Caco-2 (cell line): ENCODE measurements around the gene LRP1B. TPM values are rescaled to one million over a fixed set of nuclear protein-coding genes. Genes with fewer than 3 reads are reported as not detected.

ENCODE experiments used
- BruUV-seq: library from RNA; stranded (reverse); fragments of 400-500 nt; replicated peaks from 2 replicates; lab custom pipeline; 2021; lab: Mats Ljungman, UMichigan
- CTCF ChIA-PET: fragments of 300-600 bp; sonication (Branson Sonifier 250); formaldehyde crosslinking; loops from one replicate; lab custom pipeline; 2022; ENCODE audit warnings: antibody characterized with exemption; lab: Charles Lee
- POLR2A ChIA-PET: fragments of 300-600 bp; sonication (Branson Sonifier 250); formaldehyde crosslinking; loops from one replicate; lab custom pipeline; 2022; ENCODE audit warnings: antibody characterized with exemption; lab: Charles Lee
- DNase-seq, 2 experiments: peaks; one replicate each; pipeline versions ENCODE4 v3.0.0 to v3.0.0-alpha.2; 2020 to 2022
- H3K27me3 ChIP-seq: replicated peaks from 2 replicates; pipeline ENCODE4 v1.6.0; 2011; ENCODE audit warnings: low read length; ENCODE audit not compliant: control insufficient read depth, insufficient read depth
- H3K36me3 ChIP-seq: 2 replicates; pipeline ENCODE4 v1.5.1; 2011; ENCODE audit warnings: low read length; ENCODE audit not compliant: control insufficient read depth, insufficient read depth
- H3K4me1 ChIP-seq: fragments of 250-450 bp; sonication (Bioruptor Pico); 2 replicates; pipeline ENCODE4 v1.5.1; 2020; ENCODE audit warnings: mild to moderate bottlenecking
- H3K4me3 ChIP-seq: 2 replicates; pipeline ENCODE4 v1.5.1; 2011; ENCODE audit warnings: low read depth, mild to moderate bottlenecking, control low read depth, low read length
- H3K9me3 ChIP-seq: fragments of 250-450 bp; sonication (Bioruptor Pico); 2 replicates; pipeline ENCODE4 v1.5.1; 2020; ENCODE audit warnings: mild to moderate bottlenecking, moderate library complexity
- H3K27ac Mint-ChIP-seq: one replicate; pipeline ENCODE4 v1.8.0; 2022; ENCODE audit warnings: mixed read lengths; ENCODE audit not compliant: unreplicated experiment
- H3K27me3 Mint-ChIP-seq: one replicate; pipeline ENCODE4 v1.8.0; 2022; ENCODE audit warnings: mixed read lengths; ENCODE audit not compliant: insufficient read depth, unreplicated experiment
- H3K36me3 Mint-ChIP-seq: one replicate; pipeline ENCODE4 v1.8.0; 2022; ENCODE audit warnings: mild to moderate bottlenecking, mixed read lengths; ENCODE audit not compliant: insufficient read depth, unreplicated experiment
- H3K4me1 Mint-ChIP-seq: one replicate; pipeline ENCODE4 v1.8.0; 2022; ENCODE audit warnings: low read depth, mixed read lengths; ENCODE audit not compliant: unreplicated experiment
- H3K4me3 Mint-ChIP-seq: one replicate; pipeline ENCODE4 v1.8.0; 2022; ENCODE audit warnings: mild to moderate bottlenecking, moderate library complexity, mixed read lengths; ENCODE audit not compliant: unreplicated experiment
- H3K9me3 Mint-ChIP-seq: one replicate; pipeline ENCODE4 v1.8.0; 2022; ENCODE audit warnings: mixed read lengths; ENCODE audit not compliant: unreplicated experiment
- intact Hi-C: fragments of 100-400 bp; cut with micrococcal nuclease; formaldehyde crosslinking; loops from one replicate; pipeline ENCODE4 v1.10.0; 2022; ENCODE audit not compliant: unreplicated experiment
- total RNA-seq: library from RNA; stranded (reverse); gene quantifications from 2 replicates; pipeline ENCODE4 v1.2.3, GENCODE V29; 2022
- TF ChIP-seq, protein P1 (sequence below), 2 experiments: fragments of 200-600 bp in 1 of 2; IDR thresholded peaks; 1 replicate in 1 of 2; 2 replicates in 1 of 2; pipeline versions ENCODE4 v1.5.1 to v1.8.0; 2011 to 2022; ENCODE audit warnings: antibody characterized with exemption in 1 of 2, control low read depth in 1 of 2, inconsistent platforms in 1 of 2, low read depth in 1 of 2, low read length in 1 of 2, mild to moderate bottlenecking in 1 of 2, moderate library complexity in 1 of 2; ENCODE audit not compliant: insufficient read depth in 1 of 2, severe bottlenecking in 1 of 2, unreplicated experiment in 1 of 2

LRP1B gene
- total RNA-seq, 1 experiment from 2014 or later: not detected

DNA sequence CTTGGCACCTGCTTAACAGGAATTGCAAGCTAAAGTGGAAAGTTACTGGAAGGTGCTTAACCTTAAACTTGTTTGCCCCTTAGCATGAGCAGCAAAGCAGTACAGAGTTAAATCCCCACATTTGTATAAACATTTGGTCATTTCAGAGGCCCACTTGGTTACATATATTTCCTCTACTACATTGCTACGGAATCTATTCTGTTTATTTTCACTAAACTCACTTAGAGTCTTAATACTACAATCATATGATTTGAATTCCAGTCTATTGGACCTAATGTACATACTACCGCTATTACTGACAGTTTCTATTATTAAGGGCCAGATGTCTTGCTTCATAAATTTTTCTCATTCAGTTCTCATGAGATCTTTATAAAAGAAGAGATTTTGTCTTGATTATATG, 1294.0 kb downstream of the LRP1B start:
- TF ChIP-seq, protein P1, sequence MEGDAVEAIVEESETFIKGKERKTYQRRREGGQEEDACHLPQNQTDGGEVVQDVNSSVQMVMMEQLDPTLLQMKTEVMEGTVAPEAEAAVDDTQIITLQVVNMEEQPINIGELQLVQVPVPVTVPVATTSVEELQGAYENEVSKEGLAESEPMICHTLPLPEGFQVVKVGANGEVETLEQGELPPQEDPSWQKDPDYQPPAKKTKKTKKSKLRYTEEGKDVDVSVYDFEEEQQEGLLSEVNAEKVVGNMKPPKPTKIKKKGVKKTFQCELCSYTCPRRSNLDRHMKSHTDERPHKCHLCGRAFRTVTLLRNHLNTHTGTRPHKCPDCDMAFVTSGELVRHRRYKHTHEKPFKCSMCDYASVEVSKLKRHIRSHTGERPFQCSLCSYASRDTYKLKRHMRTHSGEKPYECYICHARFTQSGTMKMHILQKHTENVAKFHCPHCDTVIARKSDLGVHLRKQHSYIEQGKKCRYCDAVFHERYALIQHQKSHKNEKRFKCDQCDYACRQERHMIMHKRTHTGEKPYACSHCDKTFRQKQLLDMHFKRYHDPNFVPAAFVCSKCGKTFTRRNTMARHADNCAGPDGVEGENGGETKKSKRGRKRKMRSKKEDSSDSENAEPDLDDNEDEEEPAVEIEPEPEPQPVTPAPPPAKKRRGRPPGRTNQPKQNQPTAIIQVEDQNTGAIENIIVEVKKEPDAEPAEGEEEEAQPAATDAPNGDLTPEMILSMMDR (IDR thresholded peaks at IDR 0.05; ENCODE audit: insufficient read depth in 1 of 2, low read depth in 1 of 2, low read length in 1 of 2, severe bottlenecking in 1 of 2, unreplicated experiment in 1 of 2): no peak
- H3K9me3 Mint-ChIP-seq: no peaks in the 10 kb centered on the region
- Histone ChIP-seq H3K36me3 (no peaks in the 10 kb centered on the region), H3K4me1 (no peaks in the 10 kb centered on the region), H3K4me3 (no peak overlapping the region), H3K27me3 (no peaks in the 10 kb centered on the region), H3K9me3 (no peaks in the 10 kb centered on the region)
- no peaks in the 10 kb centered on the region for H3K4me1 Mint-ChIP-seq
- no peaks in the 10 kb centered on the region for H3K36me3 Mint-ChIP-seq
- intact Hi-C loops: no loop called here
- no peak for DNase-seq
- ChIA-PET CTCF (no interaction called here), POLR2A (no interaction called here)
- H3K4me3 Mint-ChIP-seq: no peak overlapping the region
- BruUV-seq: no TSS peak
- H3K27ac Mint-ChIP-seq: no peak overlapping the region
- H3K27me3 Mint-ChIP-seq: no peaks in the 10 kb centered on the region

DNA sequence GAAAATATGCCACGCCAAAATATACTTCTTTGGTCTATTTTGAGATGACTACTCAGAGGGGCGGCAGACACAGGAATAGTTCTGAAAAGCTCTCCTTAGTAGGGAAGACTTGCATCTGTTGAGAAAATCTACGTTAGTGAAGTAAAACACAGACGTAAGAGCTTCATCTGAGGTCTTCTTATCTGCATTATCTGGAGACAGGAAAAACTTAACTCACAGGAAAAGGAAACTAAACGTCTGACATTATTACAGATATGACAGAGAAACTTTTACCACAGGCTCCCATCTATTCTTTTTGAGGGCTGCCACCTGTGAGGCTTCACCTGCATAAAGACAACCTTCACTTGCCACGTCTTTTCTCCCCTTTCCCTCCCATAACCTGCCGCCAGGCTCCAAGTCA, 1295.7 kb downstream of the LRP1B start:
- Histone ChIP-seq H3K4me1 (no peaks in the 10 kb centered on the region), H3K9me3 (no peaks in the 10 kb centered on the region), H3K27me3 (no peaks in the 10 kb centered on the region), H3K4me3 (no peak overlapping the region), H3K36me3 (no peaks in the 10 kb centered on the region)
- BruUV-seq: no TSS peak
- intact Hi-C loops: no loop called here
- Mint-ChIP-seq H3K4me1 (no peaks in the 10 kb centered on the region), H3K4me3 (no peak overlapping the region), H3K36me3 (no peaks in the 10 kb centered on the region), H3K9me3 (no peaks in the 10 kb centered on the region), H3K27me3 (no peaks in the 10 kb centered on the region), H3K27ac (no peak overlapping the region)
- no peak for DNase-seq
- ChIA-PET CTCF (no interaction called here), POLR2A (no interaction called here)
- TF ChIP-seq, protein P1 (IDR thresholded peaks at IDR 0.05; ENCODE audit: insufficient read depth in 1 of 2, low read depth in 1 of 2, low read length in 1 of 2, severe bottlenecking in 1 of 2, unreplicated experiment in 1 of 2): no peak

DNA sequence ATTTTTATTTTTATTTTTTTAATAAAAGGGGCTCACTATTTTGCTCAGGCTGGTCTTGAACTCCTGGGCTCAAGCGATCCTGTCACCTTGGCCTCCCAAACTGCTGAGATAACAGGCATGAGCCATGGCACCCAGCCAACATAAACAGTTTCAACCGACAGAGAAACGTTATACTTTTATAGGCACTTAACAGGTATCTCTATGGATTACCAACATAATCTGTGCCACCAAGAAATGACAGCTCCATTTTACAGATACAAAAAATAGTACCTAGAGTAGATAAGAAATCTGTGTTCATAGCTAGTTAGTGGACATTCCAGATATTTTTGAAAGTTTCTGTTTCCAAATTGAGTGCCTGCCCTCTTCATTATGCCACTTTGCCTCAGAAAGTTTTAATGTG, 1316.7 kb downstream of the LRP1B start:
- no peak overlapping the region for H3K4me3 ChIP-seq
- H3K9me3 ChIP-seq: no peaks in the 10 kb centered on the region
- no peaks in the 10 kb centered on the region for H3K27me3 ChIP-seq
- no peak for DNase-seq
- H3K4me1 ChIP-seq: no peaks in the 10 kb centered on the region
- ChIA-PET CTCF (no interaction called here), POLR2A (no interaction called here)
- Mint-ChIP-seq H3K27ac (no peak overlapping the region), H3K4me1 (no peaks in the 10 kb centered on the region), H3K27me3 (peaks cover 4% of the 10 kb centered on the region), H3K9me3 (no peaks in the 10 kb centered on the region), H3K4me3 (no peak overlapping the region), H3K36me3 (no peaks in the 10 kb centered on the region)
- intact Hi-C loops: no loop called here
- H3K36me3 ChIP-seq: no peaks in the 10 kb centered on the region
- BruUV-seq: no TSS peak
- TF ChIP-seq, protein P1 (IDR thresholded peaks at IDR 0.05; ENCODE audit: insufficient read depth in 1 of 2, low read depth in 1 of 2, low read length in 1 of 2, severe bottlenecking in 1 of 2, unreplicated experiment in 1 of 2): no peak
